ENCODE data around the gene FBRSL1.

Gene FBRSL1

GRCh38 chr12:132558861-132559623 is 69.1 kb downstream of the FBRSL1 start:
- Mint-ChIP-seq H3K36me3 (peaks cover 2% of the 10 kb centered on the region), H3K27me3 (peaks cover 34% of the 10 kb centered on the region), H3K27ac (peak overlapping the region; percentile 49), H3K4me3 (peak overlapping the region; percentile 73), H3K9me3 (no peaks in the 10 kb centered on the region), H3K4me1 (peaks cover 18% of the 10 kb centered on the region)
- CTCF ChIA-PET: interaction anchor here (0.7 to 2.2 kb wide), 4 partner anchors 112 to 154 kb away, joined by 3 to 6 read pairs (median 3); no protein-coding TSS in a partner anchor
- peak; percentile 52 for DNase-seq

GRCh38 chr12:132559652-132560363 is 69.9 kb downstream of the FBRSL1 start:
- Mint-ChIP-seq H3K9me3 (no peaks in the 10 kb centered on the region), H3K4me3 (peak overlapping the region; percentile 73), H3K27ac (no peak overlapping the region), H3K36me3 (peaks cover 2% of the 10 kb centered on the region), H3K4me1 (peaks cover 18% of the 10 kb centered on the region), H3K27me3 (peaks cover 34% of the 10 kb centered on the region)
- CTCF ChIA-PET: interaction anchor here (0.7 kb wide), 1 partner anchor 145 kb away, joined by 3 read pairs; no protein-coding TSS in a partner anchor
- DNase-seq: peak; percentile 61

GRCh38 chr12:132560364-132560613 is 70.3 kb downstream of the FBRSL1 start:
- CTCF ChIA-PET: interaction anchor here (1.0 to 2.6 kb wide), 4 partner anchors 15 to 145 kb away, joined by 3 to 31 read pairs (median 4); no protein-coding TSS in a partner anchor

GRCh38 chr12:132560614-132561426 is 70.9 kb downstream of the FBRSL1 start:
- DNase-seq: peak; percentile 86
- peaks cover 18% of the 10 kb centered on the region for H3K4me1 Mint-ChIP-seq
- peaks cover 34% of the 10 kb centered on the region for H3K27me3 Mint-ChIP-seq
- CTCF ChIA-PET: interaction anchor here (0.5 to 2.6 kb wide), 14 partner anchors 9 to 607 kb away, joined by 3 to 31 read pairs (median 3); no protein-coding TSS in a partner anchor
- H3K27ac Mint-ChIP-seq: no peak overlapping the region
- H3K9me3 Mint-ChIP-seq: no peaks in the 10 kb centered on the region
- H3K36me3 Mint-ChIP-seq: no peaks in the 10 kb centered on the region
- H3K4me3 Mint-ChIP-seq: peak overlapping the region; percentile 69

More at GRCh38 chr12:132560364-132560613, 70.3 kb downstream of the FBRSL1 start:
- peaks cover 2% of the 10 kb centered on the region for H3K36me3 Mint-ChIP-seq
- H3K27ac Mint-ChIP-seq: no peak overlapping the region
- H3K9me3 Mint-ChIP-seq: no peaks in the 10 kb centered on the region
- peaks cover 34% of the 10 kb centered on the region for H3K27me3 Mint-ChIP-seq
- H3K4me3 Mint-ChIP-seq: peak overlapping the region; percentile 69
- DNase-seq: peak; percentile 53
- peaks cover 18% of the 10 kb centered on the region for H3K4me1 Mint-ChIP-seq

Measured in activated naive CD4-positive, alpha-beta T cell treated with anti-CD3 and anti-CD28 coated beads, Interleukin-2, amount 10 ng/mL, durations not matched to agents 7 days and 5 days (primary cell).